GM21786 (cell line): ENCODE results near the gene MGMT.

Source experiments
- ATAC-seq: cut with Tn5 transposase; IDR thresholded peaks from one replicate; pipeline ENCODE4 v1.9.1; 2021; ENCODE audit not compliant: unreplicated experiment

The MGMT gene

GRCh38 chr10:129785536-129785981 is 318.5 kb downstream of the MGMT start:
- ATAC-seq, result no peak

DNA sequence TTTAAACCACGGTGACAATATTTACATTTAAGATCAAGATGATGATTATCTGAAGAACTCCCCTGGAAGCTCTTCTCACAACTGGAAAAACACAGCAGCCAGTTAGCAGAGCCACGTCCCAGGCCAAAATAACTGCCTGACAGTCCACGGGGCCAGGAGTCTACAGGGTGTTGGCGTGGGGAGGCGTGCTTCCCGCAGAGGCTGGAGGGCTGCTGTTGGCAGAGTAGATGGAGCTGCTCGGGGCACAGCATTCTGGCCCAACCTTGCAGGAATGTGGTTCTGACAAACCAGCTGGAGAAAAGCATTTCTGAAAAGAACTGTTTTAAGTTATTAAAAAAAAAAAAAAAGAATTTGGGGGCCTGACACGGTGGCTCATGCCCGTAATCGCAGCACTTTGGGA is 319.2 kb downstream of the MGMT start:
- no peak for ATAC-seq

DNA sequence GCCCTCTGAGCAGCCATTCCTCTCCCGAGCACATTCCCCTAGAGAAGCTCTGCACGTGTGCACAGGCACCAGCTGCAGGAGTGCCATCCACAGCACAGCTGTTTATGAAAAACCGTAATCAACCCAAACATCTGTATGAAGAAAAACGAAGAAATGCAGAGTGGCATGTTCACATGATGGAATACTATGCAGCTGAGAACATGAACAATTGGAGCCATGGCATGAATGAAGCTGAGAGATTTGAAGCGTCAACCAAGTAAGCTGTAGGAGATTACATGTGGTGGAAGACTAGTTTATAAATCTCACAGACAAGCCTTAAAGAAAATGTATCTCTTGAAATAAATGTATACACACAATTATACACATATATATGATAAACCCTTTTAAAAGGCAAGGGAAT is 320.5 kb downstream of the MGMT start:
- ATAC-seq, result no peak

GRCh38 chr10:129788215-129788614 is 321.2 kb downstream of the MGMT start:
- ATAC-seq, result no peak

- ATAC-seq, result no peak
These were observed 323.8 kb downstream of the MGMT start for GRCh38 chr10:129790715-129791446.

DNA sequence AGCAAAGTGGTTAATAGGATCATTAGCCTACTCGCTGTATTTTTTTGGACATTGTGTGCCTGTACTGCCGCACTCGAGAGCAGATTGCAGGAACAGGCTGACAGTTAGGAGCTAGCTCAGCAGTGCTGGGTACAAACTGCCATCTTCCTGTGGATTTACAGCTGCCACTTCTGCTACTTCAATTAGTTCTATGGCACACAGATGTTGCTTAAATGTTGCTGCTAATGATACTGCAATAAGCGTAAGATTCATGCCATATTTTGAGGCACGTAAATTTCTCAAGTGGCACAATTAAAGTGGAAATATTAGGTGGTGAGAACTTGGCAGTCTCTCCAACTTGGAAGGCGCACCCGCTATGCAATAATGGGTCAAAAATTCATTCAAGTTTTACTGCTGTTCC is 325.1 kb downstream of the MGMT start:
- ATAC-seq, result no peak

GRCh38 chr10:129792864-129793263 is 325.8 kb downstream of the MGMT start:
- no peak for ATAC-seq

DNA sequence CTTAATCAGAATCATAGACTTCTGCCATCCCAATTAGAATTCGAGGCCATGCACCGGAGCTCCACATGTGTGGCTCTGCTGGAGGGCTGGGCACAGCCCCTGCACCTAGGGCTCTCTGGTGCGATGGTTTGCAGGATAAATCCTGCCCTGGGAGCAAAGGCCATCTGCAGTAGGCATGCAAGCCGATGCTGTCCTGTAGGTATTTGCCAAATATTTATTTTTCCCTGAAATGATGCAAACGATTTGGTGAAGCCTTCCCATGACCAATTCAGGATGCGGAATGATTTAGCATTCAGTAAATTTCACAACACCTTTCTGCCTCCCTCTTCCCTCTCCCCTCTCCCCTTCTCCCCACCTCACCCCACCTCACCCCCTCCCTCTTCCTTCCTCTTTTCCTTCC is 326.4 kb downstream of the MGMT start:
- no peak for ATAC-seq

DNA sequence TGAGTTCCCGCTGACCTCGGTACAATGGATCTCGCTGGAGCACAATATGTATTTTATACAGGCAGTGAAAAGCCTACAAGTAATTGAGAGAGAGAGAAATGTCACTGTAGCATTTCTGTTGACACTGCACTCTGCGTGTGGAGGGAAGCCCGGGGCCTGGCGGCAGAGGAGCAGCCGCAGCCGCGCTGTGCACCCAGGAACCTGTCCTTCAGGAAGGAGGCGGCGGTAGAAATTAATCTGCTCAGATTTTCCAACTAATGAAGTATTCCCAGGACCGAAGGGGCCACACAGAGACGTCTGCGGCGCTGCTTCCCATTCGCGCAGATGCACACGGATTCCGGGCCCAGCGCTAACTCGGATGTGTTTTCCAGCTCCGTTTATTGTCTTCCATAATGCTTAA is 327.0 kb downstream of the MGMT start:
- no peak for ATAC-seq

GRCh38 chr10:129796710-129797420 is 329.8 kb downstream of the MGMT start:
- ATAC-seq, result no peak

DNA sequence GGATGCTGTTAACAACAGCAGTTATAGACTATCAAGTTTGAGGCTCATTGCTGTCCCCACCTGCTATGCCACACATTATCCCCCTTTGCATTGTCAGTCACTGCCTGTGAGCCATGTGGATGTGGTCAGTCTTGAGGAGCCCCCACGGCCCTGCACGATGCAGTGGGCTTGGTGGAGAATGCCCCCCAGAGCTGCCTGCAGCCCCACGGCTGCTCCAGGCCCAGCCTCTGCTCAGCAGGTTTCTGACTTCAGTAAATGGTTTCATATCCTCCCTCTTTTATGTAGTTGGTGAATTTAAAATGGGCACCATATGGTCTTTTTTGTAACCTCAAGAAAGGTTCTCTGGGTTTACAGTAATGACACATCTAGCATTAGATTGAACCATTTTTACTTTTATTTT is 332.9 kb downstream of the MGMT start:
- no peak for ATAC-seq

DNA sequence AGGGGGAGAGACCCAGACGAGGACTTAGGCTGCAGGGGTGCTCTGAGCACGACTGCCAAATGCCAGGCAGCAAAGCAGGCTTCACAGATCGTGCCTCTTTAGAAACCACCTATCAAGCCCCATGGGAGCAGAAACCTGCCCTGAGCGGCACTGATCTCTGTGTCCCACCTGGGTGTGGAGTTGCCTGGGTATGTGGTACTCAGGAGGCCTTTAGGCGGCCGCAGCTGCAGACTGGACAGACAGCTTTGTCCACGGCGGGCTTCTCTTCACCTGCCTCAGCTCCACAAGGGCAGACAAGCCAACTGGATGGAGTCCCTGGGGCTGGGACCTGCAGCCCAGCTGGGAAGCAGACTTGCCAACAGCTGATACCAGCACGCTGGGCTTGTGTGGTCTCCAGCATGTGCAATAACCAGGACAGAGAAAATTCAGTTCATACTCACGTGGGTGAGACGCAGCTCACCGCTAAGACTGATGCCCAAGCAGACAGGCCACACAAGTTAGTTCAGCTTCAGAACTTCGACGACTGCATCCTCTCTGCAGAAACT is 333.8 kb downstream of the MGMT start:
- ATAC-seq, result no peak

- ATAC-seq, result no peak
These were observed 340.2 kb downstream of the MGMT start for GRCh38 chr10:129807211-129807610.

- ATAC-seq, result no peak
These were observed 341.3 kb downstream of the MGMT start for GRCh38 chr10:129808092-129808983.

DNA sequence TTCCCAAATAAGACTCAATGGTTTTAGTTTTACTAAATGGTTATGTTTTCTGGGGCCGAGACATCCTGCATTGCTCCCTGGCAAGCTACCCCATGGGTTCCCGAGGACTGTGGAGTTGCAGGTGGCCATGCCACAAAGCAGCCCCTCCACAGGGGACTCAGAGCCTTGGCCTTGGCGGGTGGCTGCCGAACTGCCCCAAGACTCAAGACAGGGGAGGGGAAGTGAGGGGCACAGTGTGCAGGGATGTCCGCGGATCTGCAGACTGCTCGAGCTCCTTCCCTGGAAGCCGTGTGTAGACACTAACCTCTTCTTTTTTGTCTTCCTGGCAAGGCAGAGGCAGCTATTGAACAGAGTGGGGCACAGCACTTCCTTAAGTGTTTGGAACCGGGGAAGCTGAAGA is 342.4 kb downstream of the MGMT start:
- no peak for ATAC-seq

DNA sequence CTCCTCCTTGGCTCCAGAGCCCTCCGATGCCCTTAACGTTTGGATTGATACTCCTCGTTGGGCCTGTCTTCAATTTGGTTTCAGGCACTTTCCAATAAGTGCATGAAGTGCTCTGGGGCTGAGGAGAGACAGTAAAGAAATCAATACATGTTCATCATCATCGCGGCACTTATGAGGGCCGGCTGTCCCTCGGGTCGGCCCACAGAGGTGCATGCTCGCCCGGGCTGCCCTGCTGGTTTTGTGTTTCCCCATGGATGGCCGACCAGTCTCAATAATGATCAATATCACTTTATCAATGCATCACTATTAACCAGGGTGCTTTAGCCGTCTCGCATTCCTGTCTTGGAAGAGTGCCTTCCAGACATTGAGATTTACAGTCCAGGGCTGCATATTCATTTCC is 342.8 kb downstream of the MGMT start:
- no peak for ATAC-seq

DNA sequence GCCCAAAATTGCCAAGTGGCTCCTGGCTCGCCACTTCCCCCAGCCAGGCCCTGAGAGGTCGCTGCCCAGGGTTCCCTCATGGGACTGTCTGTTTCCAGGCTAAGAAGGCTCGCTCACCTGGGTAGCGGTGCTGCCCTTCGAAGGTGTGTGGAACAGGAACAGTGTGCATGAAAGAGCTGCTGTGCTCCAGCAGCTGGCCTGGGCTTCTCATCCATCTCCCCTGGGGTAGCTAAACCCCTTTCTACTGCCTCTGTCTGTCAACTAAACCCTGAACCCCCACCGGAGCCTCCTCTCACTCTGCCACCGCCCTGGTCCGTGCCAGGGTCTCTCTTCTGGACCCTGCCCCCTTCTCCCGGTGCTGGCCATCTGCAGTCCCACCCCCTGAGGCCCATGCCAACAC is 344.2 kb downstream of the MGMT start:
- no peak for ATAC-seq

- no peak for ATAC-seq
These were observed 345.4 kb downstream of the MGMT start for GRCh38 chr10:129812398-129812797.

DNA sequence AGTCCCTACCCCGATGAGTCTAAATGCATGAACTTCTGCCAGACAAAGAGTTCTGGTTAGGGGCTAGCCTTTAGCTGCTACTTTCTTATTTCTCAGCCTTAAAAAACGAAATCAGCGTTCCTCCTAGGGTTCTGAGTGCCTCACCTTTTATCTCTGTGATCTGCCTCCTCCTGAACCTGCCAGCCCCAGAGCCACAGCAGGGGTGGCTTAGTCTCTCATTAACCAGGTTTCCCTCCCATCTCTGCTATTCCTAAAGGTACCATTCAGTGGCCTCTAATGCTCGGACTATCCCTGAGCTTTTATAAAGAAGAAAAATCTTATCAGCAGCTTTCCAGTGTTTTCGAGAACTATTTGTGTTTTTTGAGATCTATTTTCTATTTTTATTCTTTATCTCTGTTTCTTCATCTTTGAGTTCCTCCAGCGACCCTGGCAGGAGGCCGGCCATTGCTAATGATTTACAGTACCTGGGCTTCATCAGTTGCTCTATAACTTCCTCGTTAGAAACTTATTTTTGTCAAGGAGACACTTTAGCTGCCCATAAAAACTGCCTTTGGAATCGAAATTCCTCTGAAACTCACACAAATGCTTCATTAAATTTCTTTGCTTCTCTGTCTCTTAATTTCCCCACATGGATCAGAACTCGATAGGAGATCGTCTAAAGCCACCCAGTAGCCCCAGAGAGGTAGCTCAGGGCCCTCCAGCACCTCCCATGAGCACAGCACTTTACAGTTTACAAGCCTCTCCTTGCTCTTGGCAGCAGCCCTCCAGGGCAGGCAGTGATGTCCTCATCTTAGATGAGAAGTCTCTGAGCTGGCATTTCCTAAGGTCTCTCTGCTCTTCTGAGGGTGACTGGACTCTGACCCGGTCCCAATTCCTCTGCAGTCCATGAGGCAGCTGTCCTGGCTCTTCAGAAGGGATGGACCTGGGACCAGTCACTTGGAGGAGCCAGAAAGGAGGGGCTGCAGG is 347.9 kb downstream of the MGMT start:
- no peak for ATAC-seq
